ENCODE measurements around the gene COL4A3.

Gene COL4A3

DNA sequence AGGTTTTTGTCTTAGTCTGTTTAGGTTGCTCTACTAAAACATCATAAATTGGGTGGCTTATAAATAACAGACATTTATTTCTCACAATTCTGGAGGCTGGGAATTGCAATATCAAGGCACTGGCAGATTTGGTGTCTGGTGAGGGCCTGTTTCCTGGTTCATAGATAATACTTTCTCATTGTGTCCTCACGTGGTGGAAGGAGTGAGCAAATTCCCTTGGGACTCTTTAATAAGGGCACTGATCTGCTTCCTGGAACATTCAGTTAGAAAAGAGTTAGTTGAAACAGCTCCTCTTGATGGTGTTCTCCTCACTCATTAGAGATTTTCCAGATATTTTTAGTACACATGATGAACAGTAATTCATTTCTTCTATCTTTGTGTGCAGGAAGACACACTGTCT, 22.3 kb downstream of the COL4A3 start:
- no peak for DNase-seq (ENCODE audit: low spot score)
- H3K4me3 ChIP-seq = no peak overlapping the region
- TF ChIP-seq, protein P1, sequence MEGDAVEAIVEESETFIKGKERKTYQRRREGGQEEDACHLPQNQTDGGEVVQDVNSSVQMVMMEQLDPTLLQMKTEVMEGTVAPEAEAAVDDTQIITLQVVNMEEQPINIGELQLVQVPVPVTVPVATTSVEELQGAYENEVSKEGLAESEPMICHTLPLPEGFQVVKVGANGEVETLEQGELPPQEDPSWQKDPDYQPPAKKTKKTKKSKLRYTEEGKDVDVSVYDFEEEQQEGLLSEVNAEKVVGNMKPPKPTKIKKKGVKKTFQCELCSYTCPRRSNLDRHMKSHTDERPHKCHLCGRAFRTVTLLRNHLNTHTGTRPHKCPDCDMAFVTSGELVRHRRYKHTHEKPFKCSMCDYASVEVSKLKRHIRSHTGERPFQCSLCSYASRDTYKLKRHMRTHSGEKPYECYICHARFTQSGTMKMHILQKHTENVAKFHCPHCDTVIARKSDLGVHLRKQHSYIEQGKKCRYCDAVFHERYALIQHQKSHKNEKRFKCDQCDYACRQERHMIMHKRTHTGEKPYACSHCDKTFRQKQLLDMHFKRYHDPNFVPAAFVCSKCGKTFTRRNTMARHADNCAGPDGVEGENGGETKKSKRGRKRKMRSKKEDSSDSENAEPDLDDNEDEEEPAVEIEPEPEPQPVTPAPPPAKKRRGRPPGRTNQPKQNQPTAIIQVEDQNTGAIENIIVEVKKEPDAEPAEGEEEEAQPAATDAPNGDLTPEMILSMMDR (IDR thresholded peaks at IDR 0.05) = no peak
- H3K27ac ChIP-seq = no peak overlapping the region

DNA sequence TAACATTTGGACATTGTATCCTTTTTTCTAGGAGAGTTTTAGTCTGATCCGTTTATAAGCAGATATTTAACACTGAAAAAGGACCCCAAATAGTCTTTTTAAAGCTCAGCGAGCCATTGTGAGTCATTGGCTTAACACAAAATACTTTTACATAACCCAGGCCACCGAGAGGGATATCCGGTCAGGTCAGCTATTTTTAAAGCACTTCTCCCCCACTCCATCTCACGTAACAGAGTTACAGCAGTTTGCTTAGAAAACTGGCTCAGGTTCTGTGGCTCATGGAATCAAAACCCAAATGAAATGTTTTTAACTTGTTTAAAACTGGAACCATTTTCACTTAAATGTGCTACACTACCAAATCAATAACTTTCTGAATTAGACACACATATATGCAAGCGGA, 23.9 kb downstream of the COL4A3 start:
- peak overlapping the region; percentile 8 to 39 for H3K27ac ChIP-seq
- H3K4me3 ChIP-seq = peak overlapping the region; percentile 4
- DNase-seq (ENCODE audit: low spot score) = no peak
- TF ChIP-seq, protein P1 (IDR thresholded peaks at IDR 0.05) = no peak

DNA sequence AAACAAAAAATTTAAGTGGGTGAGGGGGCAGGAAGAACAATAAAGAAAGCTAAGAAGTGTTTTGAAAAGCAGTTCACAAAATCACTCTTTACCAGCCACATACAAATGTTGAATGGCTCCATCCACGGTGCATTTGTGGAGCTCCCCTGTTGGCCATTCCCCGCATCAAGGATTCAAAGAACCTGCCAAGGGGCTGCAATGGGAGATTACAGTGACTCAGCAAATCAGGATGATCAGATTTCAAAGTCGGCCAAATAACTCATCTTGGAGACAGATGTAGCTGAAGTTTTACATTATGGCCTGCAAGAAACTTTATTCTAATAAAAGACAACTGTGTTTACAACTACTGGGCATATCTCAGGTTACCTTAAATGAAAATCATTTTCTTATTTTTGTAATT, 26.9 kb downstream of the COL4A3 start:
- Histone ChIP-seq H3K27ac (no peak overlapping the region), H3K4me3 (no peak overlapping the region)
- TF ChIP-seq, protein P1 (IDR thresholded peaks at IDR 0.05) = no peak
- no peak for DNase-seq (ENCODE audit: low spot score)

DNA sequence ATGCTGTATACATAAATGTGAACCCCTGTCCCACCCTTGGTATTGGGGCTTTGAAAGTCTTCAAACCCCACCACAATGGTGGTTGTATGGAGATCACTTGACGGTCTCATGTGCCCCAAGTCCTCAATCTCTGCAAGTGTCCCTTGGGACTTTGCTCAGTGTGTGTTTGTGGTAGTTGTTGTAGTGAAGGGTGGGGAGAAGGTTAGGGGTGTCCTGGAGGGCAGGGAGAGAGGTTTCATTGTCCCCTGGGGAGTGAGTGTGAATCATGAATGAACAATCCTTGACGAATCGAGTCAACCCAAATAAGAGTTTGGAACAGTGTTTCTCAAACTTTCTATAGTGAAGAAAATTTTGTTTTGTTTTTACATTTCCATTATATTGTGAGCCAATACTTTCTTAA, 28.1 kb downstream of the COL4A3 start:
- no peak for DNase-seq (ENCODE audit: low spot score)
- no peak overlapping the region for H3K4me3 ChIP-seq
- TF ChIP-seq, protein P1 (IDR thresholded peaks at IDR 0.05) = no peak
- H3K27ac ChIP-seq = no peak overlapping the region

GRCh38 chr2:227194219-227194618, 29.8 kb downstream of the COL4A3 start:
- TF ChIP-seq, protein P1 (IDR thresholded peaks at IDR 0.05) = no peak
- H3K4me3 ChIP-seq = no peak overlapping the region
- H3K27ac ChIP-seq = no peak overlapping the region
- no peak for DNase-seq (ENCODE audit: low spot score)

- DNase-seq (ENCODE audit: low spot score) = no peak
- Histone ChIP-seq H3K27ac (no peak overlapping the region), H3K4me3 (no peak overlapping the region)
- TF ChIP-seq, protein P1 (IDR thresholded peaks at IDR 0.05) = no peak
These were observed 34.4 kb downstream of the COL4A3 start for GRCh38 chr2:227198866-227199265.

DNA sequence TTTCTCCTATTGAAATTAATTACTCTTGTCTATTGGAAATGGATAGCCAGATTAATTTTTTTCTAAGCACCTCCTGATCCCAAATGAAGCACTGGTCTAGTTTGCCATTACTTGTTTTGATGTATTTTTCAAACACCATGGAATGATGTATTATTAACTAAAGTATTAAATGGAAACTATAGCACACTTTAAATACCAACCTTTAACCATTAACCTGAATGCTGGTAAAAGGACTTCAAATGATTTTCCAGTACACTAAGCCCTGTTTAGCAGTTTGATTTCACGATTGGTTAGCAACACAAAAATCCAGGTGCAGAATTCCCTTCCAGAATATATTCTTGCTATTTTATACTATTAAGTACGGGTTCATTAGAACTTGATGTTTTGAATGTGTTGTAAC, 37.3 kb downstream of the COL4A3 start:
- DNase-seq (ENCODE audit: low spot score) = no peak
- TF ChIP-seq, protein P1 (IDR thresholded peaks at IDR 0.05) = no peak
- H3K4me3 ChIP-seq = no peak overlapping the region
- no peak overlapping the region for H3K27ac ChIP-seq

All from coronary artery (tissue), 2 donors.